Choroid plexus epithelial cell (primary cell): ENCODE data around the gene TCF7L2.

Experiments used
- DNase-seq: peaks from one replicate; pipeline ENCODE4 v3.0.0-alpha.2; 2010; ENCODE audit warnings: low read depth
- H3K4me3 ChIP-seq: 2 replicates; pipeline ENCODE4 v1.5.1; 2011; ENCODE audit warnings: low read depth, mild to moderate bottlenecking, control low read depth, low read length, moderate library complexity
- TF ChIP-seq, protein P1 (sequence below): conservative IDR thresholded peaks from 2 replicates; pipeline ENCODE4 v1.5.1; 2011; ENCODE audit warnings: low read depth, mild to moderate bottlenecking, control low read depth, inconsistent platforms, low read length, moderate library complexity

The TCF7L2 gene

DNA sequence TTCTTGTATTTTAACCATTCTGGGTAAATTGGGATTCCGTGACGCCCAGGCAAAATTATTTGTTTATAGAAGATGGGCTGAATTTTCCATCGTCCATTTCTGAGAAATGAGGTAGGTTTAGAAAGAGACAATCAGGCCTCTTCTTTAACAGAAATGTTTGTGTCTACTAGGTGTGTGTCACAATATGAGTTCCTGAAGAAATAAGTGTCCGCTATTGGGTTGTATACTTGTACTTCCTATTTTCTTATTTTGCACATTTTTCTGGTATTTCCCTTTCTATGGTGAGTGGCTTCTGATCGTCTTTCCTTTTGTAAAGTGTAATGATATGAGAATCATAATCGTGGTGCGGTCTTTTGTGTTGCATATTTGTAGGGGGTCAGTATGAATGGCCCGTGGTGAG is 83.9 kb downstream of the TCF7L2 start:
- no peak for DNase-seq
- TF ChIP-seq, protein P1, sequence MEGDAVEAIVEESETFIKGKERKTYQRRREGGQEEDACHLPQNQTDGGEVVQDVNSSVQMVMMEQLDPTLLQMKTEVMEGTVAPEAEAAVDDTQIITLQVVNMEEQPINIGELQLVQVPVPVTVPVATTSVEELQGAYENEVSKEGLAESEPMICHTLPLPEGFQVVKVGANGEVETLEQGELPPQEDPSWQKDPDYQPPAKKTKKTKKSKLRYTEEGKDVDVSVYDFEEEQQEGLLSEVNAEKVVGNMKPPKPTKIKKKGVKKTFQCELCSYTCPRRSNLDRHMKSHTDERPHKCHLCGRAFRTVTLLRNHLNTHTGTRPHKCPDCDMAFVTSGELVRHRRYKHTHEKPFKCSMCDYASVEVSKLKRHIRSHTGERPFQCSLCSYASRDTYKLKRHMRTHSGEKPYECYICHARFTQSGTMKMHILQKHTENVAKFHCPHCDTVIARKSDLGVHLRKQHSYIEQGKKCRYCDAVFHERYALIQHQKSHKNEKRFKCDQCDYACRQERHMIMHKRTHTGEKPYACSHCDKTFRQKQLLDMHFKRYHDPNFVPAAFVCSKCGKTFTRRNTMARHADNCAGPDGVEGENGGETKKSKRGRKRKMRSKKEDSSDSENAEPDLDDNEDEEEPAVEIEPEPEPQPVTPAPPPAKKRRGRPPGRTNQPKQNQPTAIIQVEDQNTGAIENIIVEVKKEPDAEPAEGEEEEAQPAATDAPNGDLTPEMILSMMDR, result no peak
- no peak overlapping the region for H3K4me3 ChIP-seq

DNA sequence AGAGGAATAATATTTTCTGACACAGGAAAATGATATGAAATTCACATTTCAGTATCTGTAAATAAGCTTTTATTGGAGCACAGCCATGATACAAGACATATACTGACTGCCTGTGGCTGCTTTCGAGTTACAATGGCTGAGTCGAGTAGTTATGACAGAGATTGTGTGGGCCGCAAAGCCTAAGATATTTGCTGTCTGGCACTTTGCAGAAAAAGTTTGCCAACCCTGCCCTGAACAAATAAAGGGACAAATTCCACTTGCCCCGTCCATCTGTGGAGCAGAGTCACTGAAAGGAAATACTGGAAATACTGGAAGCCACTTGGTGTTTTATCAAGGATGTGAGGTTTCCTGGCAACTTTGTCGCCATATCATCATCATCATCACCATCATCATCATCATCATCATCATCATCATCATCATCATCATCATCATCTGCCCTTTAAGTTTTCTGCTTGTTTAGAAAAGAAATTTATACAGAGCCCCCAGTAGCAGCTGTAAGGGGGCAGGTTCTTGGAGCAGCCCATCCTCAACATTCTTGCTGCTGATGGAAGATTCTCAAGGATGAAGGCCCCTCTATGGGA is 85.8 kb downstream of the TCF7L2 start:
- no peak for DNase-seq
- TF ChIP-seq, protein P1, result no peak
- H3K4me3 ChIP-seq, result no peak overlapping the region

DNA sequence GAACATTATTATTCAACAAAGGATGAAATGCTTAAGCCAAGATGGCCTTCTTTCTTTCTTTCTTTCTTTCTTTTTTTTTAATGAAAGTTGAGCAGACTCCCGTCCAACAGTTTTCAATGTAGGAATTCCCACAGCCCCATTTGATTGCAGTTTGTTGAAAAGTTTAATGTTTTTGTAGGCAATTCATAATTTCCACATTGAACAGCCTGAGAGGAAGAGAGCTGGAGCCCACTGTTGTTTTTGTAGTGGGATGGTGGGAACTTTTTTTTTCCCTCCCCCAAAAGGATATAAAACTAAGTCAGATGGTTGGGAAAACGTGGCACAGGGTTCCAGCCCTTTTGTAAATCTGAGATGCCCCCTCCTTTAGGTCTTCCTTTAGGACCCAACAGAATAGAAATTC is 86.6 kb downstream of the TCF7L2 start:
- no peak overlapping the region for H3K4me3 ChIP-seq
- TF ChIP-seq, protein P1, result no peak
- no peak for DNase-seq

DNA sequence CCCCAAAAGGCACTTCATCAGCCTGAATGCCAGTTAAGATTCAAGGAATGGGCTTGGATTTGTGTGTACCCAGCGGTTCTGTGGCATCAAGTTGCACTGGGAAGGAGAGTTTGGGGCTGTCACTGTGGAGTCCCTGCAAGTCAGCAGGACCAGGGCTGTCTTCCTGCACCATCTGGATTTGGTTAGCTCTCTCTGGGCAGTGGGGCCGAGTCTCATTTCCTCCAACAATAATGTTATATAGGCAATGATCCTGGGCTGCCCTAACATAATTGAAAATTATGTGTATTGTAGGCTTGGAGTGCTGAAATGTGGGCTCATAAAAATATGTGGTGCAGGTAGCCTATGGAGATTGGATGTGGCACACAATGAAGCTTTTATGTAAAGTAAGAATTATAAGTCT is 87.2 kb downstream of the TCF7L2 start:
- no peak for DNase-seq
- no peak overlapping the region for H3K4me3 ChIP-seq
- TF ChIP-seq, protein P1, result no peak

DNA sequence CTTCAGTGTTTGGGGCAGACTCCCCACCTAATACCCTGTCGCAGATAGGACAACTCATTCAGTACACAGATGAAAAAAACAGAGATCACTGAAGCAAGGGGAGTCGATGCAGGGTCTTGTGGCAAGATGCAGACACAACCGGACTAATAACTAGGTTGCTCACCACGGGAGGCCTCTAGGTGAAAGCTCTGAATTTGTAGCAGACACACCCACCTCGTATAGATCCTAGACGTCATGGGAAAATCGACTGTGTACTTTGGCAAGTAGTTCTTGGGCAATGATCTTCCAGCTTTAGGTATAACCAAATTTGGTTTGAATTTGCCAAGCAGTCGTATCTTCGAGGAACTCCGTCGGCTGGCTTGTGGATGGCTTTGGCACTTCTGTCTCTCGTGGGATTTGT is 88.1 kb downstream of the TCF7L2 start:
- no peak for DNase-seq
- TF ChIP-seq, protein P1, result no peak
- no peak overlapping the region for H3K4me3 ChIP-seq

DNA sequence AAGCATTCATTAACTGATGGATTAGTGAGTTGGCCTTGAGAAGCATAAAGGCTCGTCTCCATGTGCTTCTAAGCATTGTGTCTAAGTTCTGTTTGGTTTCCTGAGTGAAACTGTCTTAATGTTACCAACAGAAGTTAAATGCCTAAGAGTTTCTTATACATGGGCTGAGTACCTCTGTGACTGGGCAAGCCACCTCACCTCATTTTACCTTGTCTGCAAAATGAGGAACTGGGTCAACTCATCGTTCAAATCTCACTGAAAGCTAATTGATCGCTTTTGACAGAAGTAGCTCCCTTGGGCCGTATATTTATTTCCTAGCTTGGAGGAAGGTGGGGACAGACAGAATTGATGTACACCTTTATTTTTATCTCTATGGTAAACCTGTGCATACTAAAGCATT is 88.9 kb downstream of the TCF7L2 start:
- no peak for DNase-seq
- TF ChIP-seq, protein P1, result no peak
- H3K4me3 ChIP-seq, result no peak overlapping the region

DNA sequence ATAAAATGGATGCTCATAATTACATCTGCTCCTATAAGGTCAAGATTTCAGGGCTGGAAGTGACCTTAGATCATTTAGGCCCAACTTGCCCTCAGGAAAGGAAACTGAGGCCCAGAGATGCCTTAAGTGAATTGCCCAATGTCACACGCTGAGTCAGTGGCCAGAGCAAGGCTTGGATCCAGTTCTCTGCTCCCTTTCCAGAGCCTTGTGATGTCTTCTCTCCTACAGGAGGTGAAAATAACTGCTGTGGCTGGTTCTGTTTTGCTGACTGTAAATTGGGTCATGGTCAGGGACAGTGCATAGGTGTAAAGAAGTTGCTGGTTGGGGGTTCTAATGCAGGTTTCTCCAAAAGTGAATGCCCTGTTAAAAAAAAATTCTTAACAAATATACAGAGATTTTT is 91.3 kb downstream of the TCF7L2 start:
- TF ChIP-seq, protein P1, result no peak
- H3K4me3 ChIP-seq, result no peak overlapping the region
- no peak for DNase-seq
